Measurements from ENCODE around the gene F2RL3. TPM values are rescaled to one million over a fixed set of nuclear protein-coding genes. Genes with fewer than 3 reads are reported as not detected.

Gene F2RL3
- total RNA-seq, 1 experiment from 2014 or later, result not detected

DNA sequence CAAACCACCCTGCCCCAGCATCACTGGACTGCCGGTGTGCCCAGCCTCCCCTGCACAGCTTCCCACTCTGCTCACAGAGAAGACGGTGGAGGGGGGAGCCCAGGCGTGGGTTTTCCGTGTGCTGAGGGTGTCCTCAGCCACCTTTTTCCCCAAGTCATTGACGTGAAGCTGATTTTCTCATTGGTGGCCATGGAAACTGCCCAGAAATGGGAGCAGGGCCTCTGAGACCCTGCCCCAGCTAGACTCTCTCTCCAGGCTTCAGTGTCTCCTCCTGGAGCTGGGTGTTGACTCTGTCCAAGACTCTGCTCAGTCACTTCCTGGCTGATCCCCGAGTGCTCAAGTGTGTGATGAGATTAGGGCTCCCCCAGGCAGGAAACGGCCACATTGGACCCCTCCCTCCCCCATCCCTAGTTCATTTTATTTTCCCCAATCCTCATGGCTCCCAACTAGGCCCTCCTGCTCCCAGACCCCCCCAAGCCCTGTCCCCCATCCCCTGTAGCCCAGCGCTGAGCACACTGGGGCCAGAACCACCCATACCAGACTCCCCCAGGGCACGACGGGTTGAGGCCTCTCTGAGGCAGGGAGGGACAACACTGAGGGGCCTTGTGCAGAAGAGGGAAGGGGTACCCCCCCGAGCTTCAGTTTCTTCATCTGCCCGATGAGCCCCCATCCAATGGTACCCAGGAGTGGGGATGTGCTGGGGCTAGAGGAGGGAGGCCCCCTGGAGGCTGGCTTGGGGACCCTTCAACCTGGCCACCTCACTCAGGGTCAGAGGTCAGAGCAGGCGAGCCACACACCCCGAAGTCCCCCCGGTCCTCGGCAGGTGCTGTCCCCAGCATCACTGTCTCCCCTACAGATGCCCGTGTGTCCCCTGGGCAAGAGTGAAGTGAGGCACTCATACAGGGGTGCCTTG, 1.2 kb upstream of the F2RL3 start:
- intact Hi-C loops (cut with micrococcal nuclease; ENCODE audit: unreplicated experiment), result no loop called here
- CTCF ChIA-PET, result no interaction called here

More for the DNA sequence above, 1.2 kb upstream of the F2RL3 start:
- Histone ChIP-seq H3K36me3 (ENCODE audit: control insufficient read depth, insufficient read depth, low read length) (no peaks in the 10 kb centered on the region), H3K9me3 (ENCODE audit: control insufficient read depth, insufficient read depth, low read depth, low read length) (no peaks in the 10 kb centered on the region), H3K4me3 (ENCODE audit: low read depth in 2 of 2, low read length in 2 of 2) (no peak overlapping the region), H3K27me3 (ENCODE audit: control insufficient read depth, insufficient read depth, low read length) (no peaks in the 10 kb centered on the region), H3K27ac (ENCODE audit: low read length) (no peak overlapping the region), H3K4me1 (ENCODE audit: control insufficient read depth, insufficient read depth, low read length) (no peaks in the 10 kb centered on the region)
- ATAC-seq (no peak; the same call in 1 of the 2 replicates), DNase-seq (ENCODE audit: low read depth, low spot score) (no peak)
- TF ChIP-seq TCF7L2 (IDR thresholded peaks at IDR 0.05; ENCODE audit: low read depth, low read length), result no peak
- no peak for TF ChIP-seq SIN3A (IDR thresholded peaks at IDR 0.05; ENCODE audit: borderline replicate concordance, insufficient read depth, low read depth, low read length)
- no peak for TF ChIP-seq POLR2AphosphoS5 (IDR thresholded peaks at IDR 0.05; ENCODE audit: low read depth, low read length)
- TF ChIP-seq REST (IDR thresholded peaks at IDR 0.05; ENCODE audit: insufficient read depth in 1 of 2, low read depth in 2 of 2, low read length in 1 of 2), result no peak
- no peak for TF ChIP-seq CTCF (IDR thresholded peaks at IDR 0.05)
- BruUV-seq (replicated peaks), result no TSS peak
- in situ Hi-C loops (cut with HindIII; ENCODE audit: low pct_unique_long_range_greater_than_20kb, low sequenced_read_pairs), result no loop called here
- POLR2A ChIA-PET, result interaction anchor here (0.6 to 0.7 kb wide), 2 partner anchors 27 to 124 kb away, joined by 3 read pairs; no protein-coding TSS in a partner anchor
